Upper lobe of right lung (tissue), 1 donor: Measurements from ENCODE around the gene QSOX2. TPM values are rescaled to one million over a fixed set of nuclear protein-coding genes. Genes with fewer than 3 reads are reported as not detected.

Source experiments
- ATAC-seq: fragments of 200-7000 bp; cut with Tn5 transposase; one replicate; pipeline ENCODE4 v1.9.1; 2020; ENCODE audit warnings: mild to moderate bottlenecking, moderate library complexity
- DNase-seq: peaks from one replicate; pipeline ENCODE4 v3.0.0-alpha.2; 2020
- H3K27ac ChIP-seq: fragments of 200-600 bp; one replicate; pipeline ENCODE4 v1.8.0; 2022
- H3K27me3 ChIP-seq: fragments of 200-600 bp; one replicate; pipeline ENCODE4 v1.8.0; 2022; ENCODE audit warnings: mild to moderate bottlenecking
- H3K36me3 ChIP-seq: fragments of 200-600 bp; one replicate; pipeline ENCODE4 v1.8.0; 2022
- H3K4me1 ChIP-seq: fragments of 200-600 bp; one replicate; pipeline ENCODE4 v1.8.0; 2022
- H3K4me3 ChIP-seq: fragments of 200-600 bp; one replicate; pipeline ENCODE4 v1.8.0; 2022; ENCODE audit warnings: mild to moderate bottlenecking
- H3K9me3 ChIP-seq: fragments of 200-600 bp; one replicate; pipeline ENCODE4 v1.8.0; 2022
- CTCF ChIP-seq: fragments of 200-600 bp; IDR thresholded peaks from one replicate; pipeline ENCODE4 v1.8.0; 2022; ENCODE audit warnings: antibody characterized with exemption
- intact Hi-C: fragments of 100-400 bp; cut with DNase I; formaldehyde crosslinking; loops from one replicate; pipeline ENCODE4 v1.11.0; 2022
- total RNA-seq: library from RNA; stranded (reverse); fragmentation: NEBNext Ultra II Directional; extraction: Animal tissue kit (Norgen Biotek cat#: 25700); gene quantifications from one replicate; pipeline ENCODE4 v1.2.1, GENCODE V29; 2021
- donor health status: DM: no; HTN: yes; CAD: no; lungs with severe emphysema.

The QSOX2 gene
- total RNA-seq, 1 donor from 2014 or later, result 13.1 TPM

- no peak overlapping the region for H3K27ac ChIP-seq
- DNase-seq (no peak), ATAC-seq (no peak)
- TF ChIP-seq CTCF, result no peak
- H3K4me1 ChIP-seq, result no peaks in the 10 kb centered on the region
- intact Hi-C loops, result no loop called here
- H3K36me3 ChIP-seq, result no peaks in the 10 kb centered on the region
- peaks cover 13% of the 10 kb centered on the region for H3K27me3 ChIP-seq
- no peak overlapping the region for H3K4me3 ChIP-seq
- no peaks in the 10 kb centered on the region for H3K9me3 ChIP-seq
Measured at GRCh38 chr9:136255896-136256890, 10.6 kb upstream of the QSOX2 start.

- ATAC-seq (no peak), DNase-seq (no peak)
- no peak overlapping the region for H3K27ac ChIP-seq
- intact Hi-C loops, result no loop called here
- H3K4me3 ChIP-seq, result no peak overlapping the region
- TF ChIP-seq CTCF, result no peak
- no peaks in the 10 kb centered on the region for H3K4me1 ChIP-seq
- H3K36me3 ChIP-seq, result no peaks in the 10 kb centered on the region
- H3K27me3 ChIP-seq, result peaks cover 13% of the 10 kb centered on the region
- H3K9me3 ChIP-seq, result no peaks in the 10 kb centered on the region
Measured at GRCh38 chr9:136255166-136255538, 9.5 kb upstream of the QSOX2 start.

GRCh38 chr9:136254381-136255165 lies 9.0 kb upstream of the QSOX2 start:
- Histone ChIP-seq H3K9me3 (no peaks in the 10 kb centered on the region), H3K4me3 (no peak overlapping the region), H3K27me3 (peaks cover 13% of the 10 kb centered on the region), H3K27ac (no peak overlapping the region), H3K36me3 (no peaks in the 10 kb centered on the region), H3K4me1 (no peaks in the 10 kb centered on the region)
- no peak for TF ChIP-seq CTCF
- intact Hi-C loops, result no loop called here
- ATAC-seq (no peak), DNase-seq (no peak)

GRCh38 chr9:136253246-136254130 lies 7.9 kb upstream of the QSOX2 start:
- Histone ChIP-seq H3K4me1 (no peaks in the 10 kb centered on the region), H3K27ac (no peak overlapping the region), H3K36me3 (no peaks in the 10 kb centered on the region), H3K9me3 (no peaks in the 10 kb centered on the region), H3K4me3 (no peak overlapping the region), H3K27me3 (peaks cover 13% of the 10 kb centered on the region)
- intact Hi-C loops, result no loop called here
- ATAC-seq (no peak), DNase-seq (no peak)
- TF ChIP-seq CTCF, result no peak

- Histone ChIP-seq H3K36me3 (no peaks in the 10 kb centered on the region), H3K27ac (no peak overlapping the region), H3K27me3 (peaks cover 13% of the 10 kb centered on the region), H3K4me1 (no peaks in the 10 kb centered on the region), H3K4me3 (no peak overlapping the region), H3K9me3 (no peaks in the 10 kb centered on the region)
- DNase-seq, result no peak
- TF ChIP-seq CTCF, result no peak
- no peak for ATAC-seq
- intact Hi-C loops, result no loop called here
Measured at GRCh38 chr9:136252846-136253245, 7.2 kb upstream of the QSOX2 start.
